ELR (cell line): ENCODE measurements around the gene TNFRSF14.
"Not testable (repeated sequence)": the region's sequence is repeated elsewhere in the genome, so short reads cannot be mapped to it uniquely, and the experiment has no call there.

Experiments used
- DNase-seq: peaks from one replicate; pipeline ENCODE4 v3.0.0-alpha.2; 2015; ENCODE audit warnings: low read depth

The TNFRSF14 gene

GRCh38 chr1:2554621-2555387, 1.4 kb upstream of the TNFRSF14 start:
- DNase-seq, result peak; percentile 30

- DNase-seq, result peak; percentile 22
These were observed 416 bp upstream of the TNFRSF14 start for GRCh38 chr1:2555634-2556276.

GRCh38 chr1:2556678-2557481, 709 bp downstream of the TNFRSF14 start:
- DNase-seq, result no peak

DNA sequence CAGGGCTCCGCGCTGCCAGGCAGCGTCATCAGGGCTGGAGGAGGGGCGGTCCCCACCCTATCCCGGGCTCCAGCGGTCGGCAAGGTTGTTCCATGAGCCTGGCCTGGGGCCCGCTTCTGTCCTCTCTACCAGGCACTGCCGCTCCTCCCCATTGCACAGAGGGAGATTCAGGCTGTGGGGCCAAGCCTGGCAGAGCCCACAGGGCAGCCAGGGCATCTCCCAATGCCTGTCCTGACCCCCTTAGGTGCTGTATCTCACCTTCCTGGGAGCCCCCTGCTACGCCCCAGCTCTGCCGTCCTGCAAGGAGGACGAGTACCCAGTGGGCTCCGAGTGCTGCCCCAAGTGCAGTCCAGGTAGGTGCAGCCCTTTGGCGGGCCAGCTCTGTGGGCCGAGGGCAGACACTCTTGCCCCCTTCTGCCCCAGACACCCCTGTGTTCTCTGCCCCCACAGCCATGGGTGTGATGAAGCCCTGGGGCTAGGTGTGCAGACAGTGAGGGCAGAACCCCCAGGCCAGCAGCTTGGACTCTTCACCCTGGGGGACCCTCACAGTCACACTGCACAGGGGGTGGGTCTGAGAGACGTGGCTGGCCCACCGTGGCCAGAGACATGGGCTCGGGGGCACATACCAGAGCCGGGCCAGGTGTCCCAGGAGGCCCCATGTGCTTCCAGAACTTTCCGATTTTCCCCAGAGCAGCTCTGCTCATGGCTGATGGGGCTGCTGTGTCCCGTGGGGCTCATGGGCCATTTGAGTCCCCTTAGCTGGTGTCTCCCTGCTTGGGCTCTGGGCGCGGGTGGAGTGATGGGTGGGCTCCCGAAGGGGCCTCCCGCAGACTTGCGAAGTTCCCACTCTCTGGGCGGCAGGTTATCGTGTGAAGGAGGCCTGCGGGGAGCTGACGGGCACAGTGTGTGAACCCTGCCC, 1.6 kb downstream of the TNFRSF14 start:
- no peak for DNase-seq

DNA sequence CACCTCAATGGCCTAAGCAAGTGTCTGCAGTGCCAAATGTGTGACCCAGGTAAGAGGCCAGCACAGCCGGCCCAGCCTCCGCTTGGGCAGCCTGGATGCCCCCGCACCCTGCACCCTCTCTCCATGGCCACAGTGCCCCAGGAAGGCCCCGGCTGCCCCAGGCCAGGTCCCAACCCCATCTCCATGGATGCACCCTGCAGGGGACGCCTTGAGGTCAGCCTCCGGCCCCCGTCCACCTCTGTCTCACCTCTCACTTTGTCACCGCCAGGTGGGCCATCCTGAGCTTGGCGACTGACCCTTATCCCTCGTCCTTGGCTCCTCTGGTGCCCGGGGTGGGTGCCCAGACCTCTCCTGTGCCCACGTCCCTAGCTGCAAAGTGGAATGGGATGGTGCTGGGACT, 2.2 kb downstream of the TNFRSF14 start:
- no peak for DNase-seq

GRCh38 chr1:2558861-2559260, 2.7 kb downstream of the TNFRSF14 start:
- DNase-seq, result no peak

DNA sequence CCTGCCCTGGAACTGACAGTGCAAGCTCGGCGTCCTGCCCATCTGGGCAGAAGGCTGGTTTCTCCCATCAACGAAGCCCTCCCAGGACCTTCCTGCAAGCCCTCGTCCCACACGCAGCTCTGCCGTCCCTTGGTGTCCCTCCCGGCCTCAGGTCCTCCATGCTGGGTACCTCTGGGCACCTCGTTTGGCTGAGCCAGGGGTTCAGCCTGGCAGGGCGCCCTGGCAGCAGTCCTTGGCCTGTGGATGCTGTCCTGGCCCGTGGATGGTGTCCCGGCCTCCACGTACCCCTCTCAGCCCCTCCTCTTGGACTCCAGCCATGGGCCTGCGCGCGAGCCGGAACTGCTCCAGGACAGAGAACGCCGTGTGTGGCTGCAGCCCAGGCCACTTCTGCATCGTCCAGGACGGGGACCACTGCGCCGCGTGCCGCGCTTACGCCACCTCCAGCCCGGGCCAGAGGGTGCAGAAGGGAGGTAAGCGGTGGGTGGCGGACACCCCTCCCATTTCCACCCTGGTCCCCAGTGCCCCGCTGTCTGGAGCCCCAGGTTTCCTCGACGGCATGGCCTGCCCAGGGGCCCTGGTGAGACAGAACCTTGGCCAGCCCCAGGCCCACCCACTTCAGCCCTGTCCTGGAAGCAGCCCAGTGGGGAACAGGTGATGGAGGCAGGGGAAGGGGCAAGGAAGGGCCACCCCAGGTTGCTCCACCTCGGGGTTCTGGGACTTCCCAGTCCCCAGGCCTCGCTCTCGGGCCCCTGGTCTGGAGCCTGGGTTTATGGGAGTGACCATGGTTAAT, 3.5 kb downstream of the TNFRSF14 start:
- DNase-seq, result no peak

DNA sequence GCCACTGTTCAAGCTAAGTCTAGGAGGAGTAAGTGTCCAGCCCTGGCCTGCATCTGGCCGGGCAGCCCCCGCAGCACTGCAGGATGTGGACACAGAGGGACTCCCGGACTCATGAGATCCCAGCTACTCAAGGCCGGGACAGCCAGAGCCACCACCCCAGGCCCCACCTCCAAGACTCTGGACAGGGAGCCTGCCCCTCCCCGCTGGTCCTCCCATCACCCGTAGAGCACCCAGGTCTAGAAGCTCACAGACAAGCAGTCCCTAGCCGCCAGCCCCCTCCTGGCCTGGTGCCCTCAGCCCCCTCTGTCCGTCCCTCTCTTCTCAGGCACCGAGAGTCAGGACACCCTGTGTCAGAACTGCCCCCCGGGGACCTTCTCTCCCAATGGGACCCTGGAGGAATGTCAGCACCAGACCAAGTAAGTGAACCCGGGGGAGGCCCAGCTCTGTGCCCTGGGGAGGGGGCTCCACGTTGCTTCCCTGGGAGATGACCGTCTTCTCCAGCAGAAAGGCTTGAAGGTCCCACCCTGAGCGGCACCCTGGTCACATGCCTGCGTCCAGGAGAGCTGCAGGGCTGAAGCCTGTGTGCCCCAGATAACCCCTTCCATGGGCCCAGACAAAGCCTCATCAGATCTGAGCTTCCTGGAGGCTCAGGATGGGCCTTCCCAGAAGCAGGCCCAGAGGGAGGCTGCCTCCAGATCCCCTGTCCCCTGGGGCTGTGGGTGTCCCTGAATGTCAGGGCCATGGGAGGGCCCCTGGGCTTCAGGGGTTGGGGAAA, 4.3 kb downstream of the TNFRSF14 start:
- DNase-seq, result no peak

DNA sequence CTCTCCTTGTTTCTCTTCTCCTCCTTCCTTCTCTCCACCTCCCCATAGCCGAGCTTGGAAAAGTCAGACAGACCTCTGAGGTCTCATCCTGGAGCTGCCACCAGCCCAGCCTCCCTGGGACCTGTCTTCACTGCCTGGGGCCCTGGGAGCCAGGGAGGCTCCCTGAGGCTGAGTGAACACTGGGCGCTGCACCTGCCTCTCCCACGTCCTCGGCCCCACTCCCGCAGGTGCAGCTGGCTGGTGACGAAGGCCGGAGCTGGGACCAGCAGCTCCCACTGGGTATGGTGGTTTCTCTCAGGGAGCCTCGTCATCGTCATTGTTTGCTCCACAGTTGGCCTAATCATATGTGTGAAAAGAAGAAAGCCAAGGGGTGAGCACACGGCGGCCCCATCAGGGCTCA, 5.3 kb downstream of the TNFRSF14 start:
- DNase-seq, result no peak

- no peak for DNase-seq
These were observed 6.0 kb downstream of the TNFRSF14 start for GRCh38 chr1:2561898-2562895.

DNA sequence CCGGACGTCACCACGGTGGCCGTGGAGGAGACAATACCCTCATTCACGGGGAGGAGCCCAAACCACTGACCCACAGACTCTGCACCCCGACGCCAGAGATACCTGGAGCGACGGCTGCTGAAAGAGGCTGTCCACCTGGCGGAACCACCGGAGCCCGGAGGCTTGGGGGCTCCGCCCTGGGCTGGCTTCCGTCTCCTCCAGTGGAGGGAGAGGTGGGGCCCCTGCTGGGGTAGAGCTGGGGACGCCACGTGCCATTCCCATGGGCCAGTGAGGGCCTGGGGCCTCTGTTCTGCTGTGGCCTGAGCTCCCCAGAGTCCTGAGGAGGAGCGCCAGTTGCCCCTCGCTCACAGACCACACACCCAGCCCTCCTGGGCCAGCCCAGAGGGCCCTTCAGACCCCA, 7.0 kb downstream of the TNFRSF14 start:
- no peak for DNase-seq

DNA sequence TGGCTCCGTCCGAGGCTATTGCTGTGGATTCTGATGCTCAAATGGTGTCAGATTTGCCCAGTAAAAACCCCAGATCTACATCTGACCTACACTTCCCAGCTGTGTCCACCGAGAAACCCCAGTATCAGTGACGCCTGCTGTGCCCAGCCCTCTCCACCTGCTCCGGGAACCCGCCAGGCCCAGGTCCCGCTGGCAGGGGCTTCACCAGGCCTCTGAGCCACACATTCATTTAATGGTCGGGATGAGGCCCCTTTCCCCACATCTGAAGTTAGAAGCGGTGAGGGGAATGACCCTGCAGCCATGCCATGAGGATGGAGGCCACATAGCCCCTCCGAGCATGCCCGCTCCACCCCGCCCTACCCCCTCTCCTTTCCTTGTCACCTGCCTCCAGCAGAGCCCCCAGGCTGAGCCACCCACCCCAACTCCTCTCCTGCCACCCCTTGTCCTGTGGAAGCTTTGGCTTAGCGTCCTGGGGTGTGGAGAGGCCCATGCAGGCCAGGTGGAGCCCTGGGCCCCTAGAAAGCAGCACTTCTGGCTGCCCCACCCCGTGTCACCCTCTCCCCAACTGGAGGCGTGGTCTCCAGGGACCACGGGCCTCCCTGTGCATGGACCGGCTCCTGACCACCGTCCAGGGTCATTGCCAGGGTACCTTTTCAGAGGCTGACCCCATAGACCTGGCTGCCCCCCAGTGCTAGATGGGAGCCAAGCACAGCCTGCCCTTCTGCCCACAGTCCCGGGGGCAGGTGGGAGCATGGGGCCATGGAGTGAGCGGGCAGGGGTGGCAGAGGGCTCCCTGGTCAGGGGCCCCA, 8.0 kb downstream of the TNFRSF14 start:
- no peak for DNase-seq

DNA sequence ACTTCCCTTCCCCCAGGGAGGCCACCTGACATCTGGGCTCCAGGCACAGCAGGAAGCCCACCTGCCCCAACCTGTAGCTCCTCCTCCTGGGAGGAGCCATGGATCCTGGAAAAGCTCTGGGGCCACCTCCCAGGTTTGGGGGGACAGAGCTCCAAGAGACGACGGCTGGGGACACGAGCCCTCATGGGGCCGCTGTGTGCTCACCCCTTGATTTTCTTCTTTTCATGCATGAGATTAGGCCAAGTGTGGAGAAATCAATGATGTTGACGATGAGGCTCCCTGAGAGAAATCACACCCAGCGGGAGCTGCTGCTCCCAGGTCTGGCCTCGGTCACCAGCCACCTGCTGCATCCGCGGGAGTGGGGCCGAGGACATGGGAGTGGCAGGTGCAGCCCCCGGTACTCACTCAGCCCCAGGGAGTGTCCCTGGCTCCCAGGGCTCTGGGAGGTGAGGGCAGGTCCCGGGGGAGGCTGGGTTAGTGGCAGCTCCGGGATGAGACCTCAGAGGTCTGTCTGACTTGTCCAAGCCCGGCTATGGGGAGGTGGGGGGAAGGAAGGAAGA, 8.7 kb downstream of the TNFRSF14 start:
- DNase-seq, result no peak

DNA sequence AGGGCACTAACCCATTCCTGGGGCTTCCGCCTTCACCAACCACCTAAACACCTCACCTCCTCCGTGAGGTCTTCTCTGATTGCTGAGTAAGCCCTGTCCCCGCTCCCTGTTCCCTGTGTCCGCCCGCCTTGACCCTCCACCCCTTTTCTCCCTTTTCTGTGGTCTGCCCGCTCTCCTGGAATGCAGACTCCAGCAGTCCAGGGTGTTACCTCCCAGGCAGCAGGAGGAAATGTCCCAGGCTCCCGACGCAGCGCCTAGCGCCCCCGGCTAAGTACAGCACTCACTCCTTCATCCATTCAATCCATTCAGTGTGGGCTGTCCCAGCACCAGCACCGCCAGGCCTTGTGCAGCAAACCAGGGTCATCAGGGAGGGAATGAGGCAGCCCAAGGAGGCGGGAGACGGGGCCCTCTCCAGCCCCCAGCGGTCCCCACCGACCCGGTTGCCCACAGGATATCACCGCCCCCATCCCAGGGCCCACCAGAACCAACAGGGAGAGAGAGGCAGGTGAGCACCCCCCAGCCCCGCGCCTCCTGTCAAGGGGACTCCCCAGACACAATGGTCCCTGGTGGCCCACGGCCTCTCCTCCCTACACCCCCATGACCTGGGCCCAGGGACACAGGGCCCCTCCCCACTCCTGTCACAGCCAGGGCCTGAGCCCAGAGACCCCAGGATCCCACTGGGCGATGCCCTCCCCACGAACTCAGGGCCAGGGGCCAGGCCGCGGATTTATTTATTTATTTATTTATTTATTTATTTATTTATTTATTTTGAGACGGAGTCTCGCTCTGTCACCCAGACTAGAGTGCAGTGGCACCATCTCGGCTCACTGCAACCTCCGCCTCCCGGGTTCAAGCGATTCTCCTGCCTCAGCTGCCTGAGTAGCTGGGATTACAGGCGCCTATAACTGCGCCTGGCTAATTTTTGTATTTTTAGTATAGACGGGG, 10.2 kb downstream of the TNFRSF14 start:
- peak; percentile 18 for DNase-seq

DNA sequence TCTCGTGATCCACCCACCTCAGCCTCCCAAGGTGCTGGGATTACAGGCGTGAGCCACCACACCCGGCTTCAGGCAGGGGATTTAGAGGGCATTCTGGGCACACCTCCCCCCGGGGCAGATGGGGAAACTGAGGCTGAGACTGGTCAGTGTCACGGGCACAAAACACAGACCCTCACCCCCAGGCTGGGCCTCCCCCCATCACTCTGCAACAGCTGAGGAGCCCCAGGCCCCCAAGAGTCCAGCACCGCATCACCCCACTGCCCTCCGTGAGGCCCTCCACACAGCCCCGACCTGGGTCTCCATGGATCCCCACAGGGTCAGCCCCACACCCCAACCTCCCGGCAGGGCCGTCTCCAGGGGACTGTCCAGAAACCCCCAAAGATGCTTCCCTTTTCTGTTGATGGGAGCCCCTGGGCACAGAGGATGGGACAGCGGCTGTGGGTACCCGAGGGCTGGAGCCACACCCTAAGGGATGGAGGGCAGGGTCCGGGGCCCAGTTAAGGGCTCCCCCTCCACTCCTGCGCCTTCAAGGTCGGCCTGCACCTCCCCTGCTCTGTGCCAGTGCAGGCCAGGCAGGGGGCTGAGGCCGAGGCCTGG, 11.0 kb downstream of the TNFRSF14 start:
- DNase-seq, result no peak

DNA sequence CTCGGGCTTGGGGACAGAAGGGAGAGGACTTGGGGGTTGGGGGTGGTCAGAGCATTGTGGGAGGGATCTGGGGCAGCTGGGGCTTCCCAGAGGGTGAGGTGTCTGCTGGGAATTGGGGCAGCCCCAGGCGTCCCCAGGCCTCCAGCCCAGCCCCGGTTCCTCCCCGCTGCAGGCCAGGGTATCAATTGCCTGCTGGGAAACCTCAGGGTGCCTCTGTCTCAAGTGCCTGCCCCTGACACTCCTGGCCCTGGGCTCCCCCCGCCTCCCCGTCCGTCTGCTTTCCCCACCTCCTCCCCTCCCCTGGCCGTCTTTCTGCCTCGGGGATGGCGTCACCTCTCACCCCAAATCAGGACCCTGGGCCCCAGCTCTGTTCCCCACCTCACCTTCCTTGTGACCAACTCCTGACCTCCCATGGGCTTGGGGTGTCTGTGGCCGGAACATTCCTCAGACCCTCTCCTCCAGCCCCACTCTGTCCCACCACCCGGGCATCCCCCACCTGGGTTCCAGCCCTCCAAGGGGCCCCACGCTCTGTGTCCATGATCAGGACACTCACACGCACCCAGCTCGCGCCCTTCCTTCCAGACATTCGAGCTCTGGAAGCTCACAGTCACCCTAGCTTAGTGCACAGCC, 12.1 kb downstream of the TNFRSF14 start:
- DNase-seq, result not testable (repeated sequence)
